GM21515 (cell line): ENCODE results near the gene PPP2R2B.

Experiments
- ATAC-seq: cut with Tn5 transposase; IDR thresholded peaks from one replicate; pipeline ENCODE4 v1.9.1; 2021; ENCODE audit not compliant: unreplicated experiment

PPP2R2B gene

GRCh38 chr5:146667633-146668272 lies 210.8 kb downstream of the PPP2R2B start:
- no peak for ATAC-seq

GRCh38 chr5:146662229-146662628 lies 216.3 kb downstream of the PPP2R2B start:
- ATAC-seq: no peak

GRCh38 chr5:146660376-146660960 lies 218.1 kb downstream of the PPP2R2B start:
- no peak for ATAC-seq

- no peak for ATAC-seq
Measured at GRCh38 chr5:146659961-146660360, 218.6 kb downstream of the PPP2R2B start.

GRCh38 chr5:146656703-146657102 lies 221.9 kb downstream of the PPP2R2B start:
- ATAC-seq: no peak

GRCh38 chr5:146653560-146653959 lies 225.0 kb downstream of the PPP2R2B start:
- no peak for ATAC-seq

- no peak for ATAC-seq
Measured at GRCh38 chr5:146652547-146652946, 226.0 kb downstream of the PPP2R2B start.

- ATAC-seq: no peak
Measured at GRCh38 chr5:146647656-146648199, 230.8 kb downstream of the PPP2R2B start.

GRCh38 chr5:146646441-146646840 lies 232.1 kb downstream of the PPP2R2B start:
- no peak for ATAC-seq

- no peak for ATAC-seq
Measured at GRCh38 chr5:146645342-146645741, 233.2 kb downstream of the PPP2R2B start.

GRCh38 chr5:146644831-146645230 lies 233.7 kb downstream of the PPP2R2B start:
- no peak for ATAC-seq

- no peak for ATAC-seq
Measured at GRCh38 chr5:146643776-146644175, 234.8 kb downstream of the PPP2R2B start.

GRCh38 chr5:146642410-146642809 lies 236.1 kb downstream of the PPP2R2B start:
- ATAC-seq: no peak

GRCh38 chr5:146641941-146642340 lies 236.6 kb downstream of the PPP2R2B start:
- ATAC-seq: no peak

- ATAC-seq: no peak
Measured at GRCh38 chr5:146640285-146640896, 238.2 kb downstream of the PPP2R2B start.

GRCh38 chr5:146635443-146635842 lies 243.1 kb downstream of the PPP2R2B start:
- no peak for ATAC-seq

- ATAC-seq: no peak
Measured at GRCh38 chr5:146633323-146633764, 245.2 kb downstream of the PPP2R2B start.

GRCh38 chr5:146632620-146633322 lies 245.8 kb downstream of the PPP2R2B start:
- ATAC-seq: no peak

- ATAC-seq: no peak
Measured at GRCh38 chr5:146630472-146630871, 248.1 kb downstream of the PPP2R2B start.

GRCh38 chr5:146628950-146629349 lies 249.6 kb downstream of the PPP2R2B start:
- ATAC-seq: no peak

- ATAC-seq: no peak
Measured at GRCh38 chr5:146626936-146627335, 251.6 kb downstream of the PPP2R2B start.
